NCI-H128 (cell line): Measurements from ENCODE around the gene DNAH8.

ENCODE experiments used
- DNase-seq: peaks from one replicate; lab custom pipeline; 2025; ENCODE audit not compliant: unreplicated experiment; lab: John Stamatoyannopoulos, UW

Gene DNAH8

GRCh38 chr6:38750968-38751615 is 36.0 kb downstream of the DNAH8 start:
- DNase-seq: no peak

GRCh38 chr6:38753707-38754106 is 38.6 kb downstream of the DNAH8 start:
- no peak for DNase-seq

GRCh38 chr6:38755207-38755606 is 40.1 kb downstream of the DNAH8 start:
- DNase-seq: no peak

- DNase-seq: no peak
Observed at GRCh38 chr6:38755874-38756273, 40.8 kb downstream of the DNAH8 start.

GRCh38 chr6:38760097-38760496 is 45.0 kb downstream of the DNAH8 start:
- no peak for DNase-seq

GRCh38 chr6:38762848-38763247 is 47.7 kb downstream of the DNAH8 start:
- no peak for DNase-seq

GRCh38 chr6:38767560-38767959 is 52.4 kb downstream of the DNAH8 start:
- DNase-seq: no peak

- DNase-seq: no peak
Observed at GRCh38 chr6:38773338-38773737, 58.2 kb downstream of the DNAH8 start.

- no peak for DNase-seq
Observed at GRCh38 chr6:38774929-38775707, 60.0 kb downstream of the DNAH8 start.

- DNase-seq: no peak
Observed at GRCh38 chr6:38775870-38776269, 60.8 kb downstream of the DNAH8 start.

GRCh38 chr6:38776515-38776914 is 61.4 kb downstream of the DNAH8 start:
- no peak for DNase-seq

GRCh38 chr6:38779310-38780062 is 64.4 kb downstream of the DNAH8 start:
- no peak for DNase-seq

- no peak for DNase-seq
Observed at GRCh38 chr6:38782616-38783015, 67.5 kb downstream of the DNAH8 start.

- no peak for DNase-seq
Observed at GRCh38 chr6:38783443-38784228, 68.5 kb downstream of the DNAH8 start.

GRCh38 chr6:38784506-38785235 is 69.6 kb downstream of the DNAH8 start:
- DNase-seq: no peak

- DNase-seq: no peak
Observed at GRCh38 chr6:38786486-38786885, 71.4 kb downstream of the DNAH8 start.

GRCh38 chr6:38789256-38789655 is 74.1 kb downstream of the DNAH8 start:
- no peak for DNase-seq

- DNase-seq: no peak
Observed at GRCh38 chr6:38792356-38792755, 77.2 kb downstream of the DNAH8 start.

- DNase-seq: no peak
Observed at GRCh38 chr6:38794682-38795081, 79.6 kb downstream of the DNAH8 start.

GRCh38 chr6:38796006-38796405 is 80.9 kb downstream of the DNAH8 start:
- no peak for DNase-seq
